GM12873 (cell line): Measurements from ENCODE around the gene KRTAP9-2.
"Not testable (repeated sequence)": the region's sequence is repeated elsewhere in the genome, so short reads cannot be mapped to it uniquely, and the experiment has no call there.

ENCODE experiments used
- TF ChIP-seq, protein P1 (sequence below): IDR thresholded peaks from 2 replicates; pipeline ENCODE4 v1.5.1; 2012; ENCODE audit warnings: low read depth, mild to moderate bottlenecking, moderate library complexity, low read length, control low read depth; ENCODE audit not compliant: insufficient read depth; ENCODE audit errors: missing control alignments

KRTAP9-2 gene, protein sequence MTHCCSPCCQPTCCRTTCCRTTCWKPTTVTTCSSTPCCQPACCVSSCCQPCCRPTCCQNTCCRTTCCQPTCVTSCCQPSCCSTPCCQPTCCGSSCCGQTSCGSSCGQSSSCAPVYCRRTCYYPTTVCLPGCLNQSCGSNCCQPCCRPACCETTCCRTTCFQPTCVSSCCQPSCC

GRCh38 chr17:41226598-41227095 lies at the start of gene KRTAP9-2:
Gene KRTAP9-2, plus strand, starts transcription at chr17:41226648. Its CDS starts 7 bp downstream, at chr17:41226655.
- TF ChIP-seq, protein P1, sequence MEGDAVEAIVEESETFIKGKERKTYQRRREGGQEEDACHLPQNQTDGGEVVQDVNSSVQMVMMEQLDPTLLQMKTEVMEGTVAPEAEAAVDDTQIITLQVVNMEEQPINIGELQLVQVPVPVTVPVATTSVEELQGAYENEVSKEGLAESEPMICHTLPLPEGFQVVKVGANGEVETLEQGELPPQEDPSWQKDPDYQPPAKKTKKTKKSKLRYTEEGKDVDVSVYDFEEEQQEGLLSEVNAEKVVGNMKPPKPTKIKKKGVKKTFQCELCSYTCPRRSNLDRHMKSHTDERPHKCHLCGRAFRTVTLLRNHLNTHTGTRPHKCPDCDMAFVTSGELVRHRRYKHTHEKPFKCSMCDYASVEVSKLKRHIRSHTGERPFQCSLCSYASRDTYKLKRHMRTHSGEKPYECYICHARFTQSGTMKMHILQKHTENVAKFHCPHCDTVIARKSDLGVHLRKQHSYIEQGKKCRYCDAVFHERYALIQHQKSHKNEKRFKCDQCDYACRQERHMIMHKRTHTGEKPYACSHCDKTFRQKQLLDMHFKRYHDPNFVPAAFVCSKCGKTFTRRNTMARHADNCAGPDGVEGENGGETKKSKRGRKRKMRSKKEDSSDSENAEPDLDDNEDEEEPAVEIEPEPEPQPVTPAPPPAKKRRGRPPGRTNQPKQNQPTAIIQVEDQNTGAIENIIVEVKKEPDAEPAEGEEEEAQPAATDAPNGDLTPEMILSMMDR = not testable (repeated sequence)

DNA sequence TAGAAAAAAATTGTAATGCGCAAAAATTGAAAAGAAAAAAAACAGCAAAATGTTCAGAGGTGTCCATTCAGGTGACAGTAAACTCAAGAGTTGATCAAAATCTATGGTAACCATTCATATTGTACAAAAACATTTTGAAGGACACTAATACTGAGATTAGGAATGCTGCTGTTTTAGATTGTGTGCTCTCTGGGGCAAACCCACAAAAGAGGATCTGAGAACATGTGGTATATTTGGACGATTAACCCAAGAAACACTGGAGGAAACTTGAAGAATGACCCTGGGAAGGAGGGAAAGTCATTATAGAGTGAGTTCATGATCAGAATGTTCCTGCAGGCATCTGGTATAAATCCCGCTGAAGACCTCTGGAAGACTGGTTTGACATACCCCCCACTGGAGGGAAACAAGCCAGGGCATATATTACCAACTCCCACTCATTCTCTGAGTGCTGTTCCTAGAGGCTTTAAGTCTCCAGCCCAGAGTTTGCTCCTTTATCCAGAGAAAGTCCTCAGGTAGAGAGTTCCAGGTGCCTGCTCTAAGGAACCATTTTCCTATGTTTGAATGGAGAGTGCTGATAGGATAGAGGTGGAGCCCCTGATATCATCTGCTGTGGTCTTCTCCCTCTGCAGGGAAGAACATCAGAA lies 49.6 kb upstream of the KRTAP9-2 start:
- TF ChIP-seq, protein P1 = no peak

DNA sequence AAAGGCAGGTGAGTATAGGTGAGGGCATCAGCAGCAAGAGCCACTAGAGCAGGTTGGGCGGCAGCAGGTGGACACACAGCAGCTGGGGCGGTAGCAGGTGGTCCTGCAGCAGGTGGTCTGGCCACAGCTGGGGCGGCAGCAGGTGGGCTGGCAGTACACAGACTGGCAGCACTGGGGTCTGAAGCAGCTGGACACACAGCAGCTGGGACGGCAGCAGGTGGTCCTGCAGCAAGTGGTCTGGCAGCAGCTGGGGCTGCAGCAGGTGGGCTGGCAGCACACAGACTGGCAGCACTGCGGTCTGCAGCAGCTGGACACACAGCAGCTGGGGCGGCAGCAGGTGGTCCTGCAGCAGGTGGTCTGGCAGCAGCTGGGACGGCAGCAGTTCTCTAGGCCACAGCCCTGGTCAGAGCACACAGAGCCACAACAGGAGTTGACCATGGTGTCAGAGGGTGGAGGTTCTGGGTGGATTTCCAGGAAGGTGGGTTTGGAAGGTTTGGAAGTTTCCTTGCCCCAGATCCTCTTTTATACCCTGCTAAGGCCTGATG lies 48.6 kb upstream of the KRTAP9-2 start, which contains the start of gene KRTAP4-2:
Gene KRTAP4-2 (minus strand): TSS at position 495 of the 545 bp plus-strand sequence. CDS start 57 bp downstream, at position 438.
- TF ChIP-seq, protein P1 = no peak

DNA sequence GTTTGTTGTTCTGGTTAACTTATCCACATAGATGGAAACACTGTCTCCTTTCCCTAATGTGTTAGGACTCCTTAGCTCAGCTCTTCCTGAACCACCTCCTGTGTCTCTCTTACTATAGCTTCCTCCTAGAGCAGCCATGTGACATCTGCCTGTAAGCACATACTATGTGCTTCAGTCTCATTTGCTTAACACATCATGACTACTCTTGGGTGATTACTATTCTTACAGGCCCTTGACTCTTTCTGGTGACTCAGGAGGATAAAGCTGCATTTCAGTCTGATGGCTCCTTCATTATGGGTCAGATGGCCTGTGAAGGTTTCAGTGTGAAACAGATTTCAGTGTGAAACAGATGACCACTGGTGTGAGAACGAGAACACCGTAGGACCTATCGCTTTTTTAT lies 48.1 kb upstream of the KRTAP9-2 start:
- TF ChIP-seq, protein P1 = no peak

- TF ChIP-seq, protein P1 = no peak
Measured at GRCh38 chr17:41178843-41179616, 47.4 kb upstream of the KRTAP9-2 start.

DNA sequence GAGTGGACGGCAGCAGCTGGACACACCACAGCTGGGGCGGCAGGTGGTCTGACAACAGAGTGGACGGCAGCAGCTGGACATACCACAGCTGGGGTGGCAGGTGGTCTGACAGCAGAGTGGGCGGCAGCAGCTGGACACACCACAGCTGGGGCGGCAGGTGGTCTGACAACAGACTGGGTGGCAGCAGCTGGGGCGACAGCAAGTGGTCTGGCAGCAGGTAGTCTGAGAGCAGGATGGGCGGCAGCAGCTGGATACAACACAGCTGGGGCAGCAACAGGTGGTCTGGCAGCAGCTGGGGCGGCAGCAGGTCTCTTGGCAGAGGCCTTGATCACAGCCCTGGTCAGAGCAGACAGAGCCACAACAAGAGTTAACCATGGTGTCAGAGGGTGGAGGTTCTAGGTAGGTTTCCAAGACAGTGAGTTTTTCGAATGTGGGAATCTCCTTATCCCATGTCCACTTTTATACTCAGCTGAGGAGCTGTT lies 41.9 kb upstream of the KRTAP9-2 start, which contains the start of gene KRTAP4-1:
Gene KRTAP4-1 (minus strand): TSS at position 432 of the 482 bp plus-strand sequence. CDS start 57 bp downstream, at position 375.
- TF ChIP-seq, protein P1 = no peak

GRCh38 chr17:41185001-41185400 lies 41.4 kb upstream of the KRTAP9-2 start:
- TF ChIP-seq, protein P1 = no peak
